ENCODE results near the gene LPAR2. TPM values are rescaled to one million over a fixed set of nuclear protein-coding genes. Genes with fewer than 3 reads are reported as not detected.

LPAR2 gene
- polyA plus RNA-seq, 1 donor from 2014 or later: 77.1 TPM

DNA sequence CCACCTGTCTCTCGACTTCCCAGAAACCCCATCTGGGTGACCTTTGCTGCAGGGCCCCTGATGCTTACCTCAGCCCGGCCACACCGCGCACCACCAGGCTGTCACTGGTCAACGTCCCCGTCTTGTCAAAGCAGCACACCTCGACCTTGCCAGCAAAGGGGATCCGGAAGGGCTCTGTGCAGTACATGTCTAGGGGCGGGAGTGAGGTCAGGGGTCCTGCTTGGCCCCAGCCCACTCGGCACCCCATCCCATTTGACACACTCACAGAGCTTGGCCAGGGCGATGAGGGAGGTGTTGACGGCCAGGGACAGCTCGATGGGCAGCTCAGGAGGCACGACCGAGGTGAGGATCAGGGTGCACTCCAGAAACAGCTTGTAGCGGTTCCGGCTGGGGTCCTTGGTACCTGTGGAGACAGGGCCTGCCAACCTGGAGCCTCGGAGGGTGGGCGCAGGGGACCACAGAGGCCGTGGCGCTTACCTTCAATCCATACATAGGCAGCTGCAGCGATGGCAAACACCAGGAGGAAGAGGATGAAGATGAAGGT, 27.1 kb upstream of the LPAR2 start:
- H3K9ac ChIP-seq (ENCODE audit: low read length): no peak overlapping the region
- no peak overlapping the region for H2AFZ ChIP-seq (ENCODE audit: low read depth, low read length)
- no peaks in the 10 kb centered on the region for H4K20me1 ChIP-seq (ENCODE audit: insufficient read depth)
- no peaks in the 10 kb centered on the region for H3K9me3 ChIP-seq (ENCODE audit: low read length)
- no peak overlapping the region for H3K27ac ChIP-seq (ENCODE audit: low read length)
- H3K9me2 ChIP-seq (ENCODE audit: insufficient read depth, low read length): no peaks in the 10 kb centered on the region
- no peak overlapping the region for H3K4me2 ChIP-seq (ENCODE audit: low read length)
- no peaks in the 10 kb centered on the region for H3F3A ChIP-seq (ENCODE audit: insufficient read depth, low read length, poor library complexity, severe bottlenecking)
- H3K4me3 ChIP-seq (ENCODE audit: low read length): no peak overlapping the region
- no peaks in the 10 kb centered on the region for H3K36me3 ChIP-seq (ENCODE audit: insufficient read depth, low read length)
- no peaks in the 10 kb centered on the region for H3K79me2 ChIP-seq (replicated peaks; ENCODE audit: insufficient read depth, low read length)
- TF ChIP-seq EP300 (conservative IDR thresholded peaks at IDR 0.05; ENCODE audit: poor library complexity, severe bottlenecking): no peak
- no peak for TF ChIP-seq TAF1 (IDR thresholded peaks at IDR 0.05; ENCODE audit: low read depth)
- TF ChIP-seq, protein P1, sequence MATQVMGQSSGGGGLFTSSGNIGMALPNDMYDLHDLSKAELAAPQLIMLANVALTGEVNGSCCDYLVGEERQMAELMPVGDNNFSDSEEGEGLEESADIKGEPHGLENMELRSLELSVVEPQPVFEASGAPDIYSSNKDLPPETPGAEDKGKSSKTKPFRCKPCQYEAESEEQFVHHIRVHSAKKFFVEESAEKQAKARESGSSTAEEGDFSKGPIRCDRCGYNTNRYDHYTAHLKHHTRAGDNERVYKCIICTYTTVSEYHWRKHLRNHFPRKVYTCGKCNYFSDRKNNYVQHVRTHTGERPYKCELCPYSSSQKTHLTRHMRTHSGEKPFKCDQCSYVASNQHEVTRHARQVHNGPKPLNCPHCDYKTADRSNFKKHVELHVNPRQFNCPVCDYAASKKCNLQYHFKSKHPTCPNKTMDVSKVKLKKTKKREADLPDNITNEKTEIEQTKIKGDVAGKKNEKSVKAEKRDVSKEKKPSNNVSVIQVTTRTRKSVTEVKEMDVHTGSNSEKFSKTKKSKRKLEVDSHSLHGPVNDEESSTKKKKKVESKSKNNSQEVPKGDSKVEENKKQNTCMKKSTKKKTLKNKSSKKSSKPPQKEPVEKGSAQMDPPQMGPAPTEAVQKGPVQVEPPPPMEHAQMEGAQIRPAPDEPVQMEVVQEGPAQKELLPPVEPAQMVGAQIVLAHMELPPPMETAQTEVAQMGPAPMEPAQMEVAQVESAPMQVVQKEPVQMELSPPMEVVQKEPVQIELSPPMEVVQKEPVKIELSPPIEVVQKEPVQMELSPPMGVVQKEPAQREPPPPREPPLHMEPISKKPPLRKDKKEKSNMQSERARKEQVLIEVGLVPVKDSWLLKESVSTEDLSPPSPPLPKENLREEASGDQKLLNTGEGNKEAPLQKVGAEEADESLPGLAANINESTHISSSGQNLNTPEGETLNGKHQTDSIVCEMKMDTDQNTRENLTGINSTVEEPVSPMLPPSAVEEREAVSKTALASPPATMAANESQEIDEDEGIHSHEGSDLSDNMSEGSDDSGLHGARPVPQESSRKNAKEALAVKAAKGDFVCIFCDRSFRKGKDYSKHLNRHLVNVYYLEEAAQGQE (IDR thresholded peaks at IDR 0.05; ENCODE audit: borderline replicate concordance): no peak
- TF ChIP-seq SMC3 (conservative IDR thresholded peaks at IDR 0.05; ENCODE audit: poor library complexity): no peak
- TF ChIP-seq POLR2AphosphoS5 (IDR thresholded peaks at IDR 0.05): no peak
- no peak for TF ChIP-seq EZH2 (IDR thresholded peaks at IDR 0.05; ENCODE audit: borderline replicate concordance, insufficient read depth, low read length, poor library complexity, severe bottlenecking)
- TF ChIP-seq MXI1 (conservative IDR thresholded peaks at IDR 0.05; ENCODE audit: poor library complexity, severe bottlenecking): no peak
- no peak for TF ChIP-seq RAD21 (conservative IDR thresholded peaks at IDR 0.05)
- TF ChIP-seq, protein P2, sequence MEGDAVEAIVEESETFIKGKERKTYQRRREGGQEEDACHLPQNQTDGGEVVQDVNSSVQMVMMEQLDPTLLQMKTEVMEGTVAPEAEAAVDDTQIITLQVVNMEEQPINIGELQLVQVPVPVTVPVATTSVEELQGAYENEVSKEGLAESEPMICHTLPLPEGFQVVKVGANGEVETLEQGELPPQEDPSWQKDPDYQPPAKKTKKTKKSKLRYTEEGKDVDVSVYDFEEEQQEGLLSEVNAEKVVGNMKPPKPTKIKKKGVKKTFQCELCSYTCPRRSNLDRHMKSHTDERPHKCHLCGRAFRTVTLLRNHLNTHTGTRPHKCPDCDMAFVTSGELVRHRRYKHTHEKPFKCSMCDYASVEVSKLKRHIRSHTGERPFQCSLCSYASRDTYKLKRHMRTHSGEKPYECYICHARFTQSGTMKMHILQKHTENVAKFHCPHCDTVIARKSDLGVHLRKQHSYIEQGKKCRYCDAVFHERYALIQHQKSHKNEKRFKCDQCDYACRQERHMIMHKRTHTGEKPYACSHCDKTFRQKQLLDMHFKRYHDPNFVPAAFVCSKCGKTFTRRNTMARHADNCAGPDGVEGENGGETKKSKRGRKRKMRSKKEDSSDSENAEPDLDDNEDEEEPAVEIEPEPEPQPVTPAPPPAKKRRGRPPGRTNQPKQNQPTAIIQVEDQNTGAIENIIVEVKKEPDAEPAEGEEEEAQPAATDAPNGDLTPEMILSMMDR (IDR thresholded peaks at IDR 0.05; ENCODE audit: poor library complexity, severe bottlenecking): no peak
- H3K27me3 ChIP-seq (ENCODE audit: insufficient read depth, low read depth, low read length): no peaks in the 10 kb centered on the region

DNA sequence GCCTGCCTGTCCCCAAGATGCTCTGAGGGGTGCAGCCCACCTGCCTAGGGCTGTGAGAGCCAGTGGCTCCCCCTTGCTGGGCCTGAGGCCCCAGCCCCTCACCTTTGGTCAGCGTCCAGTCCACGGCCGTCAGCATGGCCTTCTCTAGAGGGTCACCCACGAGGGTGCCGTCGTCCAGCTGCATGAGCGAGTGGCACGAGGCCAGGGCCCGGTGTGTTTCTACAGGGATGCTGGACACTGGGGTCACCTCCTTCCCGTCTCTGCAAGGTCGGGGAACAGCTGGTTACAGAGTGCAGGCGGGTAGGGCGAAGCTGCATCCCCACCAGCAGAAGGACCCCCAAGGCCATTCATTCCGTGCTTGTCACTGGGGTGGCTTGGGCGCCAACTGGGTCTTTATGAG, 26.4 kb upstream of the LPAR2 start:
- Histone ChIP-seq H3F3A (ENCODE audit: insufficient read depth, low read length, poor library complexity, severe bottlenecking) (no peaks in the 10 kb centered on the region), H2AFZ (ENCODE audit: low read depth, low read length) (no peak overlapping the region), H3K27ac (ENCODE audit: low read length) (no peak overlapping the region), H3K27me3 (ENCODE audit: insufficient read depth, low read depth, low read length) (no peaks in the 10 kb centered on the region), H3K9me2 (ENCODE audit: insufficient read depth, low read length) (no peaks in the 10 kb centered on the region), H3K79me2 (replicated peaks; ENCODE audit: insufficient read depth, low read length) (no peaks in the 10 kb centered on the region), H3K4me3 (ENCODE audit: low read length) (no peak overlapping the region), H3K9me3 (ENCODE audit: low read length) (no peaks in the 10 kb centered on the region), H3K9ac (ENCODE audit: low read length) (no peak overlapping the region), H3K4me2 (ENCODE audit: low read length) (no peak overlapping the region), H4K20me1 (ENCODE audit: insufficient read depth) (no peaks in the 10 kb centered on the region), H3K36me3 (ENCODE audit: insufficient read depth, low read length) (no peaks in the 10 kb centered on the region)
- TF ChIP-seq MXI1 (conservative IDR thresholded peaks at IDR 0.05; ENCODE audit: poor library complexity, severe bottlenecking) (no peak), EZH2 (IDR thresholded peaks at IDR 0.05; ENCODE audit: borderline replicate concordance, insufficient read depth, low read length, poor library complexity, severe bottlenecking) (no peak)
